ENCODE data around the gene METAP1D.
A peak's percentile ranks its signal among the peaks of the same experiment; 100 is the strongest.

METAP1D gene

DNA sequence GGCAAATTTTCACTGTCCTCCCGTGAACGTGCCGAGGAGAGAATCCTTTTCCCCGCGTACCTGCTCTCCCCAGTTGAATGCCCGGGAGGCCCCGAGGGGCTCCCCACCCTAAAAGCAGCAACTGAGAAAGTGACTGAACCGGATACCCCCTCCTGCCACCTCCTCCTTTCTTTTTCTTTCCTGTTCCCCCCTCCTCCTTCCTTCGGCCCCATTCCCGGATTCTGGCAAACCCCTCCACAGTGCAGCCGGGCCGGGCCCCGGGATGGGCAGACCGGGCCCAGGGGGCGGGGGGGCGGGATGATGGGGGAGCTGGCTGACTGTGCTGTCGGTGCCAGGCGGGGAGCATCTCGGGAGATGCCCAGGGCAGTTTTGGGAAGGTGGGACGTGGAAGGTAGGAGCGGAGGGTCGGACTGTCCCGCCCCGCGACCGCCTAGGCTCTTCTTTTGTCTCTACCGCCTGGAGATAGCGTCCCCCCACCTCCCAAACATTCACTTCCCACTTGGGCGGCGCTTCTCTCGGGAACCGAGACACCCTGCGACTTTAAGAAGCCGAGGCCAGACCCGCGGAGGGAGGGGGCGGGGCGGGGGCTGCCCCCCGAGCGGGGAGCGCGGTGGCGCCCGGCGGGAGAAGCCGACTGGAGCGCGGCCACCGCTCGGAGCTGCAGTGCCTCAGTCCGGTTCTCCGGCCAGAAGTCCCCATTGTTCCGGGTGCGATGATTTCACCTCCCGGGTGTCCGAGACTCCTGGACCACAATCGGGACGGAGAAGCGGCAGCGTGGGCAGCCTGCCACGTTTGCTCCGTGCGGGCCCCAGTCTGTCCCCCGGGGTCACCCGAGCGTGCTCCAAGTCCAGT is 94.8 kb downstream of the METAP1D start:
- DNase-seq (ENCODE audit: extremely low read depth, insufficient read length): no peak
- peaks cover 1% of the 10 kb centered on the region for H3K27me3 ChIP-seq (replicated peaks; ENCODE audit: control insufficient read depth, insufficient read depth, low read length)
- TF ChIP-seq, protein P1, sequence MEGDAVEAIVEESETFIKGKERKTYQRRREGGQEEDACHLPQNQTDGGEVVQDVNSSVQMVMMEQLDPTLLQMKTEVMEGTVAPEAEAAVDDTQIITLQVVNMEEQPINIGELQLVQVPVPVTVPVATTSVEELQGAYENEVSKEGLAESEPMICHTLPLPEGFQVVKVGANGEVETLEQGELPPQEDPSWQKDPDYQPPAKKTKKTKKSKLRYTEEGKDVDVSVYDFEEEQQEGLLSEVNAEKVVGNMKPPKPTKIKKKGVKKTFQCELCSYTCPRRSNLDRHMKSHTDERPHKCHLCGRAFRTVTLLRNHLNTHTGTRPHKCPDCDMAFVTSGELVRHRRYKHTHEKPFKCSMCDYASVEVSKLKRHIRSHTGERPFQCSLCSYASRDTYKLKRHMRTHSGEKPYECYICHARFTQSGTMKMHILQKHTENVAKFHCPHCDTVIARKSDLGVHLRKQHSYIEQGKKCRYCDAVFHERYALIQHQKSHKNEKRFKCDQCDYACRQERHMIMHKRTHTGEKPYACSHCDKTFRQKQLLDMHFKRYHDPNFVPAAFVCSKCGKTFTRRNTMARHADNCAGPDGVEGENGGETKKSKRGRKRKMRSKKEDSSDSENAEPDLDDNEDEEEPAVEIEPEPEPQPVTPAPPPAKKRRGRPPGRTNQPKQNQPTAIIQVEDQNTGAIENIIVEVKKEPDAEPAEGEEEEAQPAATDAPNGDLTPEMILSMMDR (IDR thresholded peaks at IDR 0.05; ENCODE audit: insufficient read depth, low read length, poor library complexity, severe bottlenecking): no peak
- peak overlapping the region; percentile 74 for H3K4me3 ChIP-seq (replicated peaks; ENCODE audit: low read depth, low read length)
- no peaks in the 10 kb centered on the region for H3K36me3 ChIP-seq (ENCODE audit: control insufficient read depth, insufficient read depth, low read length)

DNA sequence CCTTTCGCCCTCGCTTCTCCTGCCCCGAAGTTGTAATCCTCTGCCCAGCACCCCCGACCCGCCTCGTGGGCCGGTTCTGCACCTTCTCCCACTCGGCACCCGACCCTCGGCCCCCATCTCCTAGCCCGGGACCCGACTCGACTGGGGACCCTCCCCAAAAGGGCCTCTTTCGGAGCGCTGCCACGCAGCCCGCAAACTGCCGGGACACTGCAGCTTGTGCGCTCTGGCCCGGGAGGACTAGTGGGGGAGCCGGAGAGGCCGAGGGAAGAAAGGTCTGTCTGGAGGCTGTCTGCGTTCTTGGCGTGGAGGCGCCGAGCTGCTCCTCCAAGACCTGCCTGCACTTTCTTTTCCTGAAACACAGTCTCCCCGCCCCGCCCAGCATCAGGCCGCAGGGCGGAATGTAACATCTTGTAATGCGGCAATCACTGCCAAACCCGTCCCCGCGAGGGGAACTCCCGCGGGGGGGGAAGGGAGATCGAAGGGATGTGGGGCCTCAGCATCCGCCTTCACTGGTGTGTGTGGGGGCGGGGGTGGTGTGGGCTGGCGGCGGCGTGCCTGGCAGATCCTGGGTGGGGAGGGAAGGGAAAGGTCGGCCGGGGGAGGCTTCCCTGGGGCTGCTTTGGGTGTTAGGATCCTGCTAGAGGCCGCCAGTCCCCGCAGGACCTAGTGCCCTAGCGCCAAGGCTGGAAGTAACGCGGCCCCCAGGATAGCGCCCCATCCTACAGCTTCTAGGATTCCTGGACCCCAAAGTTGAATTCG is 95.6 kb downstream of the METAP1D start:
- Histone ChIP-seq H3K36me3 (ENCODE audit: control insufficient read depth, insufficient read depth, low read length) (no peaks in the 10 kb centered on the region), H3K27me3 (replicated peaks; ENCODE audit: control insufficient read depth, insufficient read depth, low read length) (no peaks in the 10 kb centered on the region; the same call in none of the 2 replicates), H3K4me3 (replicated peaks; ENCODE audit: low read depth, low read length) (peak overlapping the region; percentile 74)
- TF ChIP-seq, protein P1 (IDR thresholded peaks at IDR 0.05; ENCODE audit: insufficient read depth, low read length, poor library complexity, severe bottlenecking): no peak
- peak; percentile 75 for DNase-seq (ENCODE audit: extremely low read depth, insufficient read length)

- Histone ChIP-seq H3K36me3 (ENCODE audit: control insufficient read depth, insufficient read depth, low read length) (no peaks in the 10 kb centered on the region), H3K27me3 (replicated peaks; ENCODE audit: control insufficient read depth, insufficient read depth, low read length) (no peaks in the 10 kb centered on the region; the same call in none of the 2 replicates), H3K4me3 (replicated peaks; ENCODE audit: low read depth, low read length) (peak overlapping the region; percentile 74)
- no peak for DNase-seq (ENCODE audit: extremely low read depth, insufficient read length)
- TF ChIP-seq, protein P1 (IDR thresholded peaks at IDR 0.05; ENCODE audit: insufficient read depth, low read length, poor library complexity, severe bottlenecking): peak; percentile 36
Observed at GRCh38 chr2:172095905-172096625, 96.3 kb downstream of the METAP1D start.

DNA sequence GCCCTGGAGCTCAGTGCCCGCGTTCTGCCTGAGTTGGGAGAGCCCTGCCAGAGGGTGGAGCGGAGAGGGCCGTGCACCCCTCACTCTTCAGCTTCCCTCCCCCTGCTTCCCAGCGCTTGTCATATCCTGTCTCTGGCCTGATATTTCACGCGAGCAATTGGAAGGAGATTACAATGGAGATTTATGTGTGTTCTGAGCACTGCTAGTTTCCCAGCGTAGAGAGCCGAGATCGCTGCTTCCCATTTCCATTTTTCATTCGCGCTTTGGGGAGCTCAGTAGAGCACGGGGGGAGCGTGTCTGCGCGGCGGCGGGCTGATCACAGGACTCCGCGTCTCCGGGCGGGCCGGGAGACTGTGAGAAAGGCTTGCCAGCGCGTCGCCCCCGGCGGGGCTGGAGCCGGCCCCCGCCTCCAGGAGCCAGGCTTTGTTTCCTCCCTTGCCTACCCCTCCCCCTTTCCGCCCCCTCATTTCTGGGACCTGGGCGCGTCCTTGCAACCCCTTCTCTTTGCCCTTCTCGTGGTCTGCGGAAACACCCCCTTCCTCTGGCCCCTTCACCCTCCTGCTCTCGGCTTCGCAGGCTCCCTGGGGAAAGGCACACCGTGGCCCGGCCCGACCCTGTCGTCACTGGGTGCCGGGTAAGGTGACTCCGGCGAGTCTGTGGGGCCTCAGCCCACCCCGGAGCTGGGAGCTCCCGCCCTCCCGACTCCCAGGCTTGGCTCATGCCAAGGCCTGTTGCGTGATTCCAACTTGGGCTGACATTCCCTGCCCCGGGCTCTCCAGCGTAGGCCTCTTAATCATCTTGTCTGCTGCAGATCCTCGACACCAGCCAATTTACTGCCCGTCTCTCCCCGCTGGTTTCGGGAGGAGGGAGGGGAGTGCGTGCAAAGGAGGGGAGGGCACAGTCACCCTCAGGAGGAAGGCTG is 97.1 kb downstream of the METAP1D start:
- H3K4me3 ChIP-seq (replicated peaks; ENCODE audit: low read depth, low read length): peak overlapping the region; percentile 16
- no peaks in the 10 kb centered on the region for H3K36me3 ChIP-seq (ENCODE audit: control insufficient read depth, insufficient read depth, low read length)
- DNase-seq (ENCODE audit: extremely low read depth, insufficient read length): no peak
- no peaks in the 10 kb centered on the region; the same call in none of the 2 replicates for H3K27me3 ChIP-seq (replicated peaks; ENCODE audit: control insufficient read depth, insufficient read depth, low read length)
- TF ChIP-seq, protein P1 (IDR thresholded peaks at IDR 0.05; ENCODE audit: insufficient read depth, low read length, poor library complexity, severe bottlenecking): no peak
